Hepatocyte (in vitro differentiated cells): ENCODE results near the gene C1orf21. TPM values are rescaled to one million over a fixed set of nuclear protein-coding genes. Genes with fewer than 3 reads are reported as not detected.

ENCODE experiments used
- DNase-seq: peaks from one replicate; pipeline ENCODE4 v3.0.0-alpha.2; 2016; ENCODE audit warnings: low spot score
- H2AFZ ChIP-seq: fragments of 200-600 bp; sonication (generic); 2 replicates; pipeline ENCODE4 v1.6.0; 2016; ENCODE audit warnings: antibody characterized with exemption, mild to moderate bottlenecking
- H3K27ac ChIP-seq: fragments of 200-600 bp; sonication (generic); 2 replicates; pipeline ENCODE4 v1.5.1; 2016; ENCODE audit warnings: mild to moderate bottlenecking
- H3K27me3 ChIP-seq: fragments of 200-600 bp; sonication (generic); 2 replicates; pipeline ENCODE4 v1.6.1; 2016
- H3K36me3 ChIP-seq: fragments of 200-600 bp; sonication (generic); replicated peaks from 2 replicates; pipeline ENCODE4 v1.5.1; 2016; ENCODE audit warnings: low read depth; ENCODE audit not compliant: insufficient read depth
- H3K4me1 ChIP-seq: fragments of 200-600 bp; sonication (generic); 2 replicates; pipeline ENCODE4 v1.5.1; 2016; ENCODE audit warnings: mild to moderate bottlenecking, moderate library complexity; ENCODE audit not compliant: insufficient read depth
- H3K4me2 ChIP-seq: fragments of 200-600 bp; sonication (generic); 2 replicates; pipeline ENCODE4 v1.6.0; 2016
- H3K4me3 ChIP-seq: fragments of 200-600 bp; sonication (generic); 2 replicates; pipeline ENCODE4 v1.5.1; 2016; ENCODE audit warnings: mild to moderate bottlenecking
- H3K79me2 ChIP-seq: fragments of 200-600 bp; sonication (generic); 2 replicates; pipeline ENCODE4 v1.6.0; 2017; ENCODE audit warnings: mild to moderate bottlenecking
- H3K9me2 ChIP-seq: fragments of 200-600 bp; sonication (generic); replicated peaks from 2 replicates; pipeline ENCODE4 v1.6.0; 2017; ENCODE audit warnings: mild to moderate bottlenecking; ENCODE audit not compliant: insufficient read depth
- H3K9me3 ChIP-seq: fragments of 200-600 bp; sonication (generic); 2 replicates; pipeline ENCODE4 v1.5.1; 2016; ENCODE audit warnings: low read depth, mild to moderate bottlenecking
- H4K20me1 ChIP-seq: fragments of 200-600 bp; sonication (generic); 2 replicates; pipeline ENCODE4 v1.6.0; 2016; ENCODE audit warnings: mild to moderate bottlenecking; ENCODE audit not compliant: insufficient read depth, poor library complexity, severe bottlenecking
- EZH2 ChIP-seq: fragments of 200-600 bp; sonication (generic); IDR thresholded peaks from 2 replicates; pipeline ENCODE4 v1.6.1; 2016; ENCODE audit warnings: antibody characterized with exemption, mild to moderate bottlenecking, borderline replicate concordance
- EZH2phosphoT487 ChIP-seq: fragments of 200-600 bp; sonication (generic); IDR thresholded peaks from one replicate; pipeline ENCODE4 v1.6.1; 2018; ENCODE audit warnings: antibody characterized with exemption, mild to moderate bottlenecking, low read depth, moderate library complexity; ENCODE audit not compliant: unreplicated experiment, severe bottlenecking
- WGBS: methylation state at CpG from one replicate; pipeline ENCODE4 v1.1.6; 2016; ENCODE audit warnings: low lambda C conversion rate; ENCODE audit errors: missing lambda C conversion rate; 5-methylcytosine and 5-hydroxymethylcytosine counted together
- polyA plus RNA-seq: library from polyadenylated mRNA; unstranded; fragments of >200 nt; fragmentation: Nextera tagmentation; extraction: Ambion mirVana; gene quantifications from 2 replicates; pipeline ENCODE4 v1.2.1, GENCODE V29; 2016
- total RNA-seq: library from RNA; depleted of rRNA; stranded (reverse); fragments of >200 nt; gene quantifications from 2 replicates; pipeline ENCODE4 v1.2.3, GENCODE V29; 2014
- TF ChIP-seq, protein P1 (sequence below): fragments of 200-600 bp; sonication (generic); IDR thresholded peaks from 2 replicates; pipeline ENCODE4 v1.5.1; 2016; ENCODE audit warnings: antibody characterized with exemption, mild to moderate bottlenecking; ENCODE audit not compliant: poor library complexity

C1orf21 gene
- total and polyA plus RNA-seq, 2 experiments from 2014 or later, result 26.9 to 37.9 TPM

DNA sequence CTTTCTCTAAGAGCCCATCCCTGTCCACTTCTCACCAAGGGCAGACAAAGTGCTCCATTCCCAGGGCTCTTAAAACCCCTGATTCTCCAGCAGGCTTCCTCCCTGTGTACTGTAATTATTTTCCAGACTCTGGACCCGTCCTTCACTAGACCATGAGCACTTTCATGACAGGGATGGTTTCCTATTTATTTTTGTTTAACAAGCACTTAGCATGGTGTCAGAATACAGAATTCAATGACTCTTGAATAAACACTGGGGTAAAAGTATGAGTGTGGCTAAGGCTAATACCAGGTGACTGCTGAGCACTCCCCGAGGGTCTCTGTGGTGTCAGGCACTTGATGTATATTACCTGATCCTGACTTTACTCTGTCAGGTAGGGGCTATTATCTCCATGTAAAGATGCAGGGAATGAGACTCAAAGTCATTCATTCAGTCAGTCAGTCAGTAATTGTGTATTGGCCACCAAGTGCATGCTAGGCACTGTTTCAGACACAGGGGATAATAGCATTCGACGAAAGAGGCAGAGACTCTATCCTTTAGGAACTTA lies 47.2 kb downstream of the C1orf21 start:
- DNase-seq, result no peak
- H3K36me3 ChIP-seq, result no peaks in the 10 kb centered on the region
- WGBS, result 64% methylated on average over 4 of the region's 4 CpGs
- H2AFZ ChIP-seq, result no peak overlapping the region
- H3K4me3 ChIP-seq, result no peak overlapping the region
- TF ChIP-seq EZH2 (no peak), EZH2phosphoT487 (no peak)
- TF ChIP-seq, protein P1, sequence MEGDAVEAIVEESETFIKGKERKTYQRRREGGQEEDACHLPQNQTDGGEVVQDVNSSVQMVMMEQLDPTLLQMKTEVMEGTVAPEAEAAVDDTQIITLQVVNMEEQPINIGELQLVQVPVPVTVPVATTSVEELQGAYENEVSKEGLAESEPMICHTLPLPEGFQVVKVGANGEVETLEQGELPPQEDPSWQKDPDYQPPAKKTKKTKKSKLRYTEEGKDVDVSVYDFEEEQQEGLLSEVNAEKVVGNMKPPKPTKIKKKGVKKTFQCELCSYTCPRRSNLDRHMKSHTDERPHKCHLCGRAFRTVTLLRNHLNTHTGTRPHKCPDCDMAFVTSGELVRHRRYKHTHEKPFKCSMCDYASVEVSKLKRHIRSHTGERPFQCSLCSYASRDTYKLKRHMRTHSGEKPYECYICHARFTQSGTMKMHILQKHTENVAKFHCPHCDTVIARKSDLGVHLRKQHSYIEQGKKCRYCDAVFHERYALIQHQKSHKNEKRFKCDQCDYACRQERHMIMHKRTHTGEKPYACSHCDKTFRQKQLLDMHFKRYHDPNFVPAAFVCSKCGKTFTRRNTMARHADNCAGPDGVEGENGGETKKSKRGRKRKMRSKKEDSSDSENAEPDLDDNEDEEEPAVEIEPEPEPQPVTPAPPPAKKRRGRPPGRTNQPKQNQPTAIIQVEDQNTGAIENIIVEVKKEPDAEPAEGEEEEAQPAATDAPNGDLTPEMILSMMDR, result no peak
- H3K4me2 ChIP-seq, result no peak overlapping the region
- H4K20me1 ChIP-seq, result no peaks in the 10 kb centered on the region
- H3K9me2 ChIP-seq, result no peaks in the 10 kb centered on the region
- H3K27ac ChIP-seq, result no peak overlapping the region
- no peaks in the 10 kb centered on the region for H3K27me3 ChIP-seq
- peaks cover 9% of the 10 kb centered on the region for H3K79me2 ChIP-seq
- H3K9me3 ChIP-seq, result no peaks in the 10 kb centered on the region
- H3K4me1 ChIP-seq, result no peaks in the 10 kb centered on the region

DNA sequence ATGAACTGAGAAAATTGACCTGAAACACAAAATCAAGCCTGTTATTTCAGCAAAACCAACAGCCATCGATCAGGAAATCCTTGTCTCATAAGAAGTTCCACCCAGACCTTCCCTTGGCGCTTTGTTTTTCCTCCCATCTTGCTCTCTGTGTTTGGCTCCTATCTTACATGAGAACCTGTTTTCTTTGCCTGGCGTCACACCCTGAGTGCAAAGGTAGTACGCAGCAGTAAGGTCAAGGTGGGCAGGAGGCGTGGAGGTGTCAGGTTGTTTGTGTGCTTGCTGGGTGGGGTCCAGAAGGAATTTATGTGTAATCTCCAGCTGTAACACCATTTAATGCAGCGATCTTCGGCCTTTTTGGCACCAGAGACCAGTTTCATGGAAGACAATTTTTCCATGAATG lies 50.5 kb downstream of the C1orf21 start:
- no peak overlapping the region for H3K27ac ChIP-seq
- no peaks in the 10 kb centered on the region for H3K36me3 ChIP-seq
- H3K4me2 ChIP-seq, result no peak overlapping the region
- DNase-seq, result no peak
- H4K20me1 ChIP-seq, result no peaks in the 10 kb centered on the region
- no peak overlapping the region for H2AFZ ChIP-seq
- H3K4me3 ChIP-seq, result no peak overlapping the region
- peaks cover 9% of the 10 kb centered on the region for H3K79me2 ChIP-seq
- TF ChIP-seq, protein P1, result no peak
- TF ChIP-seq EZH2phosphoT487, result no peak
- no peak for TF ChIP-seq EZH2
- H3K27me3 ChIP-seq, result no peaks in the 10 kb centered on the region
- no peaks in the 10 kb centered on the region for H3K9me2 ChIP-seq
- H3K9me3 ChIP-seq, result no peaks in the 10 kb centered on the region
- no peaks in the 10 kb centered on the region for H3K4me1 ChIP-seq
- WGBS, result 84% methylated on average over 7 of the region's 7 CpGs

DNA sequence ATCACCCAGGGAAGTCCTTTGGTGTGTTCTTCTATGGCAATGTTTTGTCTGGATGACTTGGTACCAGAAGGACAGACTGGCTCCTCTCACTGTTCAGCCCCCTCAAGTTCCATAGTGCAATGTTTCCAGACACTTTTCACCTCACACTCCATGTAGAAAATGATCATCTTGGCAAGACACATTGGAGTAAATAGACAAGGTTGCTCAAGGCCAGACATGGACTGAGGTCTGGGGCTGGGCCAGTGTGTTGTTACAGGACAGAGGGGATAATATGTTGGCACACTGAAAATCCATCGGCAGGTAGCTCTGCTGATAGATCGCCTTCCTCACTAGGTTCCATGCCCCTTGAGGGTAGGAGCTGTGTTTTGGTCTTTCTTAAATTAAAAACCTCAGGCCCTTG lies 51.5 kb downstream of the C1orf21 start:
- no peaks in the 10 kb centered on the region for H3K4me1 ChIP-seq

More for the DNA sequence above, 51.5 kb downstream of the C1orf21 start:
- Histone ChIP-seq H3K79me2 (peaks cover 9% of the 10 kb centered on the region), H3K9me2 (no peaks in the 10 kb centered on the region), H3K36me3 (no peaks in the 10 kb centered on the region), H4K20me1 (no peaks in the 10 kb centered on the region), H3K4me3 (no peak overlapping the region), H3K9me3 (no peaks in the 10 kb centered on the region), H3K4me2 (no peak overlapping the region), H3K27me3 (no peaks in the 10 kb centered on the region), H3K27ac (no peak overlapping the region), H2AFZ (no peak overlapping the region)
- DNase-seq, result no peak
- 98% methylated on average over 2 of the region's 2 CpGs for WGBS
- no peak for TF ChIP-seq EZH2
- TF ChIP-seq EZH2phosphoT487, result no peak
- TF ChIP-seq, protein P1, result no peak
